HG03039 (cell line): ENCODE results near the gene MYCBPAP.

Source experiments
- ATAC-seq: cut with Tn5 transposase; IDR thresholded peaks from one replicate; pipeline ENCODE4 v1.9.1; 2021; ENCODE audit warnings: mild to moderate bottlenecking, moderate library complexity; ENCODE audit not compliant: unreplicated experiment

The MYCBPAP gene

GRCh38 chr17:50484386-50485155, 23.7 kb upstream of the MYCBPAP start:
- ATAC-seq: no peak

- ATAC-seq: no peak
These were observed 20.8 kb upstream of the MYCBPAP start for GRCh38 chr17:50487213-50488096.

DNA sequence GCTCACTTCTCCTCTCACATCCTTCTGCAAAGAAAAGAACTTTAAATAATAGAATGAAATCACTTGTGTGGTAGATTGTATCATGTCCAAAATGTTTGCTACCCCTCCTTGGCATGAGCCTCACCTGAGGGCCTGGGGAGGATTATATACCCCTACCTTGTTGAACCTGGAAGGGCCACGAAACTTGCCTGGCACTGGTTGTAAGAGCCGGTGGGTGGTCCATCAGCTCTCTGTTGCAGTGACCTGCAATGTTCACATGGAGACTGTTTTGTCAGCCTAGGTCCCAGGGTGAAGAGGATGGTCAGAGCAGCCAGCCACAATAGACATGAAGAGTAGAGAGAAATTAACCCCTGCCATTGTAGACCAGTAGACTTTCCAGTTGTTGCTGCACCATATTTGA, 19.4 kb upstream of the MYCBPAP start:
- no peak for ATAC-seq

- ATAC-seq: no peak
These were observed 16.7 kb upstream of the MYCBPAP start for GRCh38 chr17:50491505-50491904.

DNA sequence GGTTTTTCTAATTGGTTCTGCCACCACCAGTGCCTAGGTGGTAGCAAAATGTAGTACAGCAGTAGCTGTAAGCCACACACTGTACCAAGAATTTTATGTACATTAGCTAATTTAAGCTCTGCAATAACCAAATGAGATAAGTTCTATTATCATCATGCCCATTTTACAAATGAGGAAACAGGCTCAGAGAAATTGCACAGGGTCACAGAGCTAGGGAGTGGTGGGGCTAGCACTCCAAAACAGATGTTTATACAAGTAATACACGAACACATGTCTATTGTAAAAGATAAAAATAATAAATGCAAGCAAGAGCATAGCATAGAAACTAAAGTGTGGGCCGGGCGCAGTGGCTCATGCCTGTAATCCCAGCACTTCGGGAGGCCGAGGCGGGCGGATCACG, 16.0 kb upstream of the MYCBPAP start:
- no peak for ATAC-seq

DNA sequence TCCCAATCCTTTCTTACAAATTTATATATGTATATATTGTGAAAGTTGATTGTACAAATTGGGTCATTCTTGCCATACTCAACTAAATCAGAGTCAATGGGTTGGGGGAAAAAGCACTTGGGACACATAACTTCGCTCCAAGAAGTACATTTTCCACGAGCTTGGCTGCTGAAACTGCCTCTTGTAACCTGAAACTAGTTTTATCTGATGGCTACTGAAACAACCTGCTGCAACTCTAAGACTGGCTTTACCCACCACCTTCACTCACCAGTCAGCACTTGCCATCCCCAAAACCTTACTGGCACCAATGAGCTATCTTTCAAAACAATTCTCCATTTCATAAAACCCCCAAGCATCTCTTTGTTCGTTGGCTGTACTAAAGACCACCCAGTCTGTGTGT, 14.5 kb upstream of the MYCBPAP start:
- ATAC-seq: no peak

DNA sequence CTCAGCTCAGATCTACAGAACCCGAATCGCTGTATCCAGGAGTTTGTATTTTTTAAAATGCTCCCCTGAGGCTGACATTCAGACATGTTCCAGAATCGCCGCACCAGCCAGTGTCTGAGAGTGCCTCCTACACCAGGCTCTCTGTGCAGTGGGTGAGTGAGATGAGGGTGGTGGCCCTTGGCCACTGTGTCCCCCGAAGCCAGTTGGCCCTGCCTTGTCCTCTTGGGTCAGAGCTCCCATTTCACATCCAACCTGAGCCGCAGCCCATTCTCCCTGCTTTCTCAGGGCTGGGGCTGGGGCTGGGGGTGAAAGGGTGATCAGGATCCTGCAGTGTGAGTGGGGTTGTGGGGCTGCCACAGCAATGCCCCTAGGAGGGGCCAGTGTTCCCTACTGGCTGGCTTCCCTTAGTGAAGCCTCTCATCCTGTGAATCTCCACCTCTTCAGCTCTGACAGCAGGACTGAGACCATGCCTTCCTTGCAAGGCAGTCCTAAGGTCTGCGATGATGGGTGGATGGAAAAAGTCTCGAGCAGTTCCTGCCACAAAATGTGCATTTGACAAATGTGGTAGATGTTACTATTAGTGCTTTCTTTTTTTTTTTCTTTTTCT, 12.9 kb upstream of the MYCBPAP start:
- ATAC-seq: no peak

DNA sequence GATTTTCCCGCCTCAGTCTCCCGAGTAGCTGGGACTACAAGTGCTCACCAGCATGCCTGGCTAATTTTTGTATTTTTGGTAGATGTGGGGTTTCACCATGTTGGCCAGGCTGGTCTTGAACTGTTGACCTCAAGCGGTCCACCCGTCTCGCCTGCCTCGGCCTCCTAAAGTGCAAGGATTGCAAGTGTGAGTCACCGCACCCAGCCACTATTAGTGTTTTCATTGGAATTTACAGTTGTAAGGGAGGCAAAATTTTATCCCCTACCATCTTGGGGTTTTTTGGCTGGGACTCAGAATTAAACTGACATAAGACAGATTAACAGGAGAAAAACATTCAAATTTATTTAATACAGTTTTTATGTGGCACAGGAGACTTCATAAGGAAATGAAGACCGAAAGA, 12.3 kb upstream of the MYCBPAP start:
- no peak for ATAC-seq

DNA sequence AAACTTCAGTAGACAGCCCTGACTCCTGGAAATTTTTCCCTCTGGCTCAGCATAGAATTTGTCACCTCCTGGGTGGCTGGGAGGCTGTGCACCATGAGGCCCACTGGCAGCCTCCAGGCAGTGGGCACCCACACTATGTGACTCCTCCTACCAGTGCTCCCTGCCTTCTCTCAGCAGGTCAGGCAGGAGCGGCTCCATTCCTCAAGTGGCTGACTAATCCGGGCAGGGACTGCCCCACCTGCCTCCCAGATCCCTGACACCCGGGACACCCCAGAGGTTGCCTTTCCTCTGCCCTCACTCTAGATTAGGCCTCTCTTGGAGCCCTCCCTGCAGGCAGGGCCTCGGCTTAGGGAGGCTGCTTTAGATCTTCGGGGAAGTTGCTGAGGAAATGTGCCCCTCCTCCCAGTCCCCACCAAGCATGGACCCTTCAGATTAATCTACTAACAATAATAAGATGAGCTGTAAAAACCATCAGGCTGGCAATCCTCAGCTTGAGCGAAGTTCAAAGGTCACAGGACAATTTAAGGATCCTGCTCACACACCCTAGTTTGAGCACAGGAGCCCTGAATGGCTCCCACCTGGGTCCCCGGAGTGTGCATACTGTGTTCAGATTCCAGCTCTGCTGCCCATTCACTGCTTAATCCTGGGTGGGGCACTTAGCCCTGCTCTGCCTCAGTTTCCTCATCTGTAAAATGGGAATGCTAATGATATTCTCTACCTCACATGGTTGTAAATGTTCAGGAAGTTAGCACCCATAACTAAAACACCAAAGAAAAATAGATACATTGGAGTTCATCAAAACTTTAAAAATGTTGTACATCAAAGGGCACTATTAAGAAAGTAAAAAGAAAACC, 10.0 kb upstream of the MYCBPAP start:
- no peak for ATAC-seq

DNA sequence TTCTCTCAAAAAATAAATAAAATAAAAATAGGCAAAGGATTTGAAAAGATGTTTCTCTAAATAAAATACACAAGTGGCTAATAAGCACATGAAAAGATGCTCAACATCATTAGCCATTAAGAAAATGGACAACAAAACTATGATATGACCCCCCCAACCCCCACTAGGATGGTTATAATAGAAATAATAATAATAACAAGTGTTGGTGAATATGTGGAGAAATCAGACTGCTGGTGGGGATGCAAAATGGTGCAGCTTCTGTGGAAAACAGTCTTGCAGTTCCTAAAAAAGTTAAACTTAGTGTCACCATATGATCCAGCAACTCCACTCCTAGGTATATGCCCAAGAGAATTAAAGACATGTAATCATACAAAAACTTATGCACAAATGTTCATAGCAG, 9.0 kb upstream of the MYCBPAP start:
- ATAC-seq: no peak

GRCh38 chr17:50499721-50500120, 8.5 kb upstream of the MYCBPAP start:
- ATAC-seq: no peak

DNA sequence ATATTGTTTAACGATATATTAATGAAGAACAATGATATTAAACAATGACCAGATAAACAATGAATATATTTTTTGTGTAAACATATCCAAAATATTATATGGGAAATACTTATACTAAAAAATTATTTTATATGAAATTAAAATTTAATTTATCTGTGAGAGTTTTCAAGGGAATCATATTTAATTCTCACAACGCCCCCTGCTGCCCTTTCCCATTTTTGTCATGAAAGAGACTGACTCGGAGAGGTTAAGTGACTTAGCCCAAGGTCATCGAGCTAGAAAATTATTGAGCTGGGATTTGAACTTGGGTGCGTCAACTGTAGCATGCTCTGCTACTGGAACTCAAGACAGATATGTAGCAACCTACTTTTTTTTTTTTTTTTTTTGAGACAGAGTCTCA, 7.2 kb upstream of the MYCBPAP start:
- no peak for ATAC-seq

DNA sequence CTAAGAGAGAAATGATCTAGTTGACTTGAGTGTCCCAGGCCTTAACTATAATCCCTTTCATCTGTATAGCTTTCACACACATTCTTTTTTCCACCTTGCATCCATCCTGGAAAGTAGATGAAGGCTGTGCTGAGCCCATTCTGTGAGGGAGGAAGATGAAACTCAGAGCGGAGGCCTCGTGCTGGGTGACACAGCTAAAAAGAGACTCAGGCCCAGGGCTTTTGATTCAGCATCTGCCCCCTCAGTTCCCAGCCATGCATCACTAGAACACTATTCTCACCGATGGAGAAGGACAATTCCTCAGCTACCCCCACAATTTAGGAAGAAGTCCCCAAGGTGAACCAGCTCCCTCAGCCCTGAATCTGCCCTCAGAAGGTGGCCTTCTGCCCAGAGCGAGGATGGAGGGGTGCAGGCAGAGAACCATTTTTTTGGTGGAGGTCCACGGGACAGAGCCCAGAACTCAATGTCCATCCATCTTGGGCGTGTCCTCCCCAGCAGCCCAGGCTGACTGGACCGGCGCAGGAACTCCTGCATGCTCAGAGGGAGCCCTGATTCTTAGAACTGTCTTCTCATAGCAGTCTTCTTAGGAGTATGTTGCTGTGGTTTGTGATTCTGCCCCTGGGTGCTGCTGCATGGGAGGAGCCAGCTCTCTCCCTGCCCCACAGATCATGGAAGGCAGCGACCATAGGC, 5.8 kb upstream of the MYCBPAP start:
- ATAC-seq: no peak

DNA sequence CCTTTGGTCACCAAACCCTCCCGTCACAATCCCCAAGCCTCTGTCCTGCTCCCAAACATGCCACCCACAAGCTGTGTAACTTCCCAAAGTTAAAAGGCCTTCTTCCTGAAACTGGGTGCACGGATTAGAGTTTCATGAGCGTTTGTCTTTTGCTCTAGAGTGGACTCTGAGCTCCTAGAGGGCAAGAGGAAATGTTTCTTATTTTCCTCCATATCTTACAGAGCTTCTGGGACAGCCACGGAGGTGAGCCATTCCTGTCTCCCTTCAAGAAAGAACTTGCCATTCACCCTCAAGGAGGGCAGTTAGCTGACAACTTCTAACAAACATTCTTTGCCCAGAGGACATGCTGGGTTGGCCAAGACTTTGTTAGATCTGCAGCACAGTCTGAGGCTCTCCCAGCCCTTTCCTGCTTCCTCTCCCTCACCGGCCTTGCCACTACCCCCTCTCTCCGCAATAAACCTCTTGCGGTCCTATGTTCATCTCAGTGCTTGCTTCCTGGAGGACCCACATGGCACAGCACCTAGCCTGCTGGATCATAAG, 2.6 kb upstream of the MYCBPAP start:
- ATAC-seq: no peak

DNA sequence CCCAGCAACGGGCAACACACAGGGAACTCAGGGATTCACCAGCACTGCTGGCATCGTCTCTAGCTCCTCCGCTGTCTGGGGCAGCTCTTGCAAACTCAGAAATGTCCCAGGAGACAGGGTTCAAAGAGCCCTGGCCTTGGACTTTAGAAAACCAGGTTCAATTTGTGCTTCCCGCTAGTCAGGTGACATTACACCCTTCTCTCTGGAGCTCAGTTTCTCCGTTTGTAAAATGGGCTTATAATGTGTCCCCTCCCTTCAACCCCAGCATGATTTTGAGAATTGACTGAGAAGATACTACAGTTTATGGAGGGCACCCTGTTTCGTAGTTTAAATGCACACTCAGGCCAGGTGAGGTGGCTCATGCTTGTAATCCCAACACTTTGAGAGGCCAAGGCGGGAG, 1.9 kb upstream of the MYCBPAP start:
- ATAC-seq: no peak

GRCh38 chr17:50508573-50509460, 578 bp downstream of the MYCBPAP start:
- no peak for ATAC-seq

DNA sequence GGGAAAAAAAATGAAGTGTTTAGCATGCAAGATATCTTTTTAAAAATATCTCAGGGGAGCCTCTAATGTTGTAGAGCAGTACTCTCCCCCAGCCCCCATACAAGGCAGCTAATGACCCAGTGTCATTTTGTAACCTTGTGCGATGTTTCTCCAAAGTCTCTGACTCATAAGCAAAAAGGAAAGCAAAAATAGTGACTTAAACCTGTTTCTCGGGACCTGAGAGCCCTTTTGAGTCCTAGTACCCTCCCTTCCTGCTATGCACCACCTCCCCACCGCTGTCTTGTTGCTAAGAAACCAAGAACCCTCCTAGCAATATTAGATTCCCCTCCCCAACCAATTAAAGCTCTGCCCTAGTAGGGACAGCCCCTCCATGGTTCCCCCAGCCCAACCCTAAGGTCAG, 2.8 kb downstream of the MYCBPAP start:
- peak; percentile 63 for ATAC-seq

DNA sequence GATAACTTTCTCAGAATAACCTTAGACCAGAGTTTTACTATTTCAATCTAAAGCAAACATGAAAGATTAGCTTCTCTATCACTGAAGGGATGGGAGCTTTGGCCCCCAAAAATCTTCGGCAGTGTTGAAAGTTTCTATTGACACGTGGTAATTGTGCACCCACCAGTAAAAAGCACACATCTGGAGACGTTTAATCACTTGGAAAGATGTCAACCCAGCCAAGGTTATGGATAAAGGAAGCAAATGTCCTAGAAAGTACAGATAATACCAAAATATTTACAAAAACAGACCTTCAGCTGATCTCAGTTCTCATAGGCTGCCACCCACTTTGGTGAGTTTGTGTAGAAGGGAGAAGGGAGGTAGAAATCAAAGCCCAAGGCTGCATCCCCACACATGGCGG, 5.3 kb downstream of the MYCBPAP start:
- no peak for ATAC-seq

GRCh38 chr17:50514388-50514787, 6.1 kb downstream of the MYCBPAP start:
- no peak for ATAC-seq
